HCT116 (cell line): Measurements from ENCODE around the gene ARHGEF16.

ENCODE experiments used
- EZH2 ChIP-seq: fragments of 200-600 bp; sonication (generic); IDR thresholded peaks from 2 replicates; pipeline ENCODE4 v1.6.1; 2017; ENCODE audit warnings: antibody characterized with exemption, mixed run types
- EZH2phosphoT487 ChIP-seq: fragments of 200-600 bp; IDR thresholded peaks from 2 replicates; pipeline ENCODE4 v1.6.1; 2018; ENCODE audit warnings: antibody characterized with exemption, borderline replicate concordance
- FOSL1 ChIP-seq: IDR thresholded peaks from 2 replicates; pipeline ENCODE4 v1.6.1; 2012; ENCODE audit warnings: low read depth
- JUND ChIP-seq: IDR thresholded peaks from 2 replicates; pipeline ENCODE4 v1.6.1; 2012
- POLR2A ChIP-seq: IDR thresholded peaks from 2 replicates; pipeline ENCODE4 v1.7.0; 2011; ENCODE audit warnings: borderline replicate concordance; ENCODE audit not compliant: insufficient read depth, insufficient read length; ENCODE audit errors: extremely low read depth
- POLR2AphosphoS5 ChIP-seq: IDR thresholded peaks from 2 replicates; pipeline ENCODE4 v1.6.1; 2011; ENCODE audit warnings: mild to moderate bottlenecking, low read depth, low read length, moderate library complexity
- RAD21 ChIP-seq: IDR thresholded peaks from 2 replicates; pipeline ENCODE4 v1.6.1; 2012; ENCODE audit warnings: low read depth, mild to moderate bottlenecking
- SIN3A ChIP-seq: IDR thresholded peaks from 2 replicates; pipeline ENCODE4 v1.6.1; 2012; ENCODE audit warnings: low read depth
- ZFX ChIP-seq: fragments of 450-650 bp; IDR thresholded peaks from 2 replicates; pipeline ENCODE4 v1.6.1; 2017
- ZNF274 ChIP-seq: fragments of 200-500 bp; sonication (Bioruptor generic); IDR thresholded peaks from 2 replicates; pipeline ENCODE4 v1.6.1; 2014; ENCODE audit warnings: mild to moderate bottlenecking, low read depth, low read length, inconsistent platforms
- TF ChIP-seq, protein P1 (sequence below), 3 experiments: fragments of 200-600 bp in 1 of 3; sonication (generic) in 1 of 3; IDR thresholded peaks in 2 of 3; conservative IDR thresholded peaks in 1 of 3; 2 replicates each; pipeline ENCODE4 v1.5.1; 2012 to 2017; ENCODE audit warnings: low read depth in 2 of 3, low read length in 2 of 3, antibody characterized with exemption in 1 of 3, borderline replicate concordance in 1 of 3, control low read depth in 1 of 3, mild to moderate bottlenecking in 1 of 3, mixed read lengths in 1 of 3, mixed run types in 1 of 3, moderate library complexity in 1 of 3; ENCODE audit not compliant: insufficient read depth in 1 of 3
- TF ChIP-seq, protein P2 (sequence below): IDR thresholded peaks from 2 replicates; pipeline ENCODE4 v1.6.1; 2011; ENCODE audit warnings: mild to moderate bottlenecking, low read length, moderate library complexity; ENCODE audit not compliant: insufficient replicate concordance; ENCODE audit errors: extremely low read depth
- TF ChIP-seq, protein P3 (sequence below): IDR thresholded peaks from 2 replicates; pipeline ENCODE4 v1.6.1; 2012
- TF ChIP-seq, protein P4 (sequence below): IDR thresholded peaks from 2 replicates; pipeline ENCODE4 v1.6.1; 2012; ENCODE audit warnings: low read depth

DNA sequence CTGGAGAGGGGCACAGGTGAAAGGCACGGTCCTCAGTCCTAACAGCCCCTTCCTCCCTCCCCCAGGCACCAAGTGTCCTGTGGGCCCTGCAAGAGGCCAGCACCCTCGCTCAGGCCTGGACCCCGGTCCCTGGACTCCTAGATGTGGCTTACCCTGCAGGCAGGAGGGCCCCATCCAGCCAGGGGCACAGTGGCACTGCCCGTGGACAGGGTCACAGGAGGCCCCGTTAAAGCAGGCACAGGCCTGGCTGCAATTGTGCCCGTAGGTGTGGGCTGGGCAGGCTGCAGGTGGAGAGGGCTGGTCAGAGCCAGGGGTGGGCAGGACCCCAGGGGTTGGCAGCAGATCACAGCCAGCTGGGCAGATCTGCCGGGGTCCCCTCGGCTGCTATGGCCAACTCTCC, 44.5 kb downstream of the ARHGEF16 start:
- TF ChIP-seq, protein P1, sequence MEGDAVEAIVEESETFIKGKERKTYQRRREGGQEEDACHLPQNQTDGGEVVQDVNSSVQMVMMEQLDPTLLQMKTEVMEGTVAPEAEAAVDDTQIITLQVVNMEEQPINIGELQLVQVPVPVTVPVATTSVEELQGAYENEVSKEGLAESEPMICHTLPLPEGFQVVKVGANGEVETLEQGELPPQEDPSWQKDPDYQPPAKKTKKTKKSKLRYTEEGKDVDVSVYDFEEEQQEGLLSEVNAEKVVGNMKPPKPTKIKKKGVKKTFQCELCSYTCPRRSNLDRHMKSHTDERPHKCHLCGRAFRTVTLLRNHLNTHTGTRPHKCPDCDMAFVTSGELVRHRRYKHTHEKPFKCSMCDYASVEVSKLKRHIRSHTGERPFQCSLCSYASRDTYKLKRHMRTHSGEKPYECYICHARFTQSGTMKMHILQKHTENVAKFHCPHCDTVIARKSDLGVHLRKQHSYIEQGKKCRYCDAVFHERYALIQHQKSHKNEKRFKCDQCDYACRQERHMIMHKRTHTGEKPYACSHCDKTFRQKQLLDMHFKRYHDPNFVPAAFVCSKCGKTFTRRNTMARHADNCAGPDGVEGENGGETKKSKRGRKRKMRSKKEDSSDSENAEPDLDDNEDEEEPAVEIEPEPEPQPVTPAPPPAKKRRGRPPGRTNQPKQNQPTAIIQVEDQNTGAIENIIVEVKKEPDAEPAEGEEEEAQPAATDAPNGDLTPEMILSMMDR (IDR thresholded peaks at IDR 0.05 in 2 of 3, conservative IDR thresholded peaks at IDR 0.05 in 1 of 3; ENCODE audit: borderline replicate concordance in 1 of 3, insufficient read depth in 1 of 3, low read depth in 2 of 3, low read length in 2 of 3) = no peak
- TF ChIP-seq, protein P2, sequence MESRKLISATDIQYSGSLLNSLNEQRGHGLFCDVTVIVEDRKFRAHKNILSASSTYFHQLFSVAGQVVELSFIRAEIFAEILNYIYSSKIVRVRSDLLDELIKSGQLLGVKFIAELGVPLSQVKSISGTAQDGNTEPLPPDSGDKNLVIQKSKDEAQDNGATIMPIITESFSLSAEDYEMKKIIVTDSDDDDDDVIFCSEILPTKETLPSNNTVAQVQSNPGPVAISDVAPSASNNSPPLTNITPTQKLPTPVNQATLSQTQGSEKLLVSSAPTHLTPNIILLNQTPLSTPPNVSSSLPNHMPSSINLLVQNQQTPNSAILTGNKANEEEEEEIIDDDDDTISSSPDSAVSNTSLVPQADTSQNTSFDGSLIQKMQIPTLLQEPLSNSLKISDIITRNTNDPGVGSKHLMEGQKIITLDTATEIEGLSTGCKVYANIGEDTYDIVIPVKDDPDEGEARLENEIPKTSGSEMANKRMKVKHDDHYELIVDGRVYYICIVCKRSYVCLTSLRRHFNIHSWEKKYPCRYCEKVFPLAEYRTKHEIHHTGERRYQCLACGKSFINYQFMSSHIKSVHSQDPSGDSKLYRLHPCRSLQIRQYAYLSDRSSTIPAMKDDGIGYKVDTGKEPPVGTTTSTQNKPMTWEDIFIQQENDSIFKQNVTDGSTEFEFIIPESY = no peak
- TF ChIP-seq, protein P3, sequence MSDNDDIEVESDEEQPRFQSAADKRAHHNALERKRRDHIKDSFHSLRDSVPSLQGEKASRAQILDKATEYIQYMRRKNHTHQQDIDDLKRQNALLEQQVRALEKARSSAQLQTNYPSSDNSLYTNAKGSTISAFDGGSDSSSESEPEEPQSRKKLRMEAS = no peak
- no peak for TF ChIP-seq POLR2A
- no peak for TF ChIP-seq RAD21
- TF ChIP-seq JUND = no peak
- no peak for TF ChIP-seq POLR2AphosphoS5
- no peak for TF ChIP-seq EZH2
- no peak for TF ChIP-seq ZNF274
- TF ChIP-seq, protein P4, sequence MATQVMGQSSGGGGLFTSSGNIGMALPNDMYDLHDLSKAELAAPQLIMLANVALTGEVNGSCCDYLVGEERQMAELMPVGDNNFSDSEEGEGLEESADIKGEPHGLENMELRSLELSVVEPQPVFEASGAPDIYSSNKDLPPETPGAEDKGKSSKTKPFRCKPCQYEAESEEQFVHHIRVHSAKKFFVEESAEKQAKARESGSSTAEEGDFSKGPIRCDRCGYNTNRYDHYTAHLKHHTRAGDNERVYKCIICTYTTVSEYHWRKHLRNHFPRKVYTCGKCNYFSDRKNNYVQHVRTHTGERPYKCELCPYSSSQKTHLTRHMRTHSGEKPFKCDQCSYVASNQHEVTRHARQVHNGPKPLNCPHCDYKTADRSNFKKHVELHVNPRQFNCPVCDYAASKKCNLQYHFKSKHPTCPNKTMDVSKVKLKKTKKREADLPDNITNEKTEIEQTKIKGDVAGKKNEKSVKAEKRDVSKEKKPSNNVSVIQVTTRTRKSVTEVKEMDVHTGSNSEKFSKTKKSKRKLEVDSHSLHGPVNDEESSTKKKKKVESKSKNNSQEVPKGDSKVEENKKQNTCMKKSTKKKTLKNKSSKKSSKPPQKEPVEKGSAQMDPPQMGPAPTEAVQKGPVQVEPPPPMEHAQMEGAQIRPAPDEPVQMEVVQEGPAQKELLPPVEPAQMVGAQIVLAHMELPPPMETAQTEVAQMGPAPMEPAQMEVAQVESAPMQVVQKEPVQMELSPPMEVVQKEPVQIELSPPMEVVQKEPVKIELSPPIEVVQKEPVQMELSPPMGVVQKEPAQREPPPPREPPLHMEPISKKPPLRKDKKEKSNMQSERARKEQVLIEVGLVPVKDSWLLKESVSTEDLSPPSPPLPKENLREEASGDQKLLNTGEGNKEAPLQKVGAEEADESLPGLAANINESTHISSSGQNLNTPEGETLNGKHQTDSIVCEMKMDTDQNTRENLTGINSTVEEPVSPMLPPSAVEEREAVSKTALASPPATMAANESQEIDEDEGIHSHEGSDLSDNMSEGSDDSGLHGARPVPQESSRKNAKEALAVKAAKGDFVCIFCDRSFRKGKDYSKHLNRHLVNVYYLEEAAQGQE = no peak
- TF ChIP-seq SIN3A = no peak
- TF ChIP-seq FOSL1 = no peak
- no peak for TF ChIP-seq ZFX
- no peak for TF ChIP-seq EZH2phosphoT487
